ENCODE results near the gene FAM135A. TPM values are rescaled to one million over a fixed set of nuclear protein-coding genes. Genes with fewer than 3 reads are reported as not detected.

Gene FAM135A
- total and polyA plus RNA-seq, 9 of the 15 experiments (the other 6 are each of a cell fraction or from before 2014, with no cell fraction given), result 7.4 to 32.9 (median 19.2) TPM

DNA sequence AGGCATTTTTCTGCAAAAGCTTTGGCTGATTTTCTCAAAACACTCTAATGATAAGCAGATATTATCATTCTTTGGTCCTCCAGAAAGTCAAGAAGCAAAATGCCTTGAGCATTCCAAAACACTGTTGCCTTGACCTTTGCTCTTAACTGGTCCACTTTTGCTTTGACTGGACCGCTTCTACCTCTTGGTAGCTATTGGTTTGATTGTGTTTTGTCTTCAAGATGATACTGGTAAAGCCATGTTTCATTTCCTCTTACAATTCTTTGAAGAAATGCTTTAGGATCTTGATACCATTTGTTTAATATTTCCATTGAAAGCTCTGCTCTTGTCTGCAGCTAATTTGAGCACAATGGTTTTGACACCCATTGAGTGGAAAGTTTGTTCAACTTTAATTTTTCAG is 117.8 kb downstream of the FAM135A start:
- no peaks in the 10 kb centered on the region for H4K20me1 ChIP-seq (replicated peaks; ENCODE audit: control insufficient read depth, insufficient read depth, low read length)
- in situ Hi-C loops (cut with MboI) (loop anchor here (25.0 kb wide), 1 partner anchor 356 kb away; no protein-coding TSS in a partner anchor), intact Hi-C loops (cut with micrococcal nuclease) (no loop called here)
- no peaks in the 10 kb centered on the region for H3K9me3 ChIP-seq (replicated peaks; ENCODE audit: control insufficient read depth, insufficient read depth, low read depth, low read length)
- DNase-seq (ENCODE audit: extremely low read depth in 1 of 4, low spot score in 3 of 4) (no peak), ATAC-seq (no peak), FAIRE-seq (no peak)
- H3K4me3 ChIP-seq, result no peak overlapping the region
- TF ChIP-seq SMARCA4 (IDR thresholded peaks at IDR 0.05) (no peak), GTF2E2 (tag; IDR thresholded peaks at IDR 0.05) (no peak), PPARD (CRISPR knock-in tag; IDR thresholded peaks at IDR 0.05) (no peak)
- H2AFZ ChIP-seq (ENCODE audit: low read depth, low read length), result no peak overlapping the region
- no TSS peak for BruUV-seq (replicated peaks)
- ChIA-PET CTCF (ENCODE audit: low intra/inter-chr PET ratio) (interaction anchor here (0.6 kb wide), 1 partner anchor 335 kb away, joined by 5 read pairs; no protein-coding TSS in a partner anchor), POLR2A (interaction anchor here (0.6 to 1.2 kb wide), 2 partner anchors 10 to 361 kb away, joined by 3 read pairs; no protein-coding TSS in a partner anchor)
- H3K4me2 ChIP-seq (ENCODE audit: insufficient read depth, low read length), result no peak overlapping the region
- WGBS (ENCODE audit: insufficient coverage, low coverage, missing lambda C conversion rate), result 100% methylated on average over 1 of the region's 1 CpG
- H3K9ac ChIP-seq (ENCODE audit: insufficient read depth in 1 of 2, low read depth in 2 of 2, low read length in 2 of 2), result no peak overlapping the region
- H3K79me2 ChIP-seq (ENCODE audit: control insufficient read depth, insufficient read depth, low read length), result no peaks in the 10 kb centered on the region
- no peaks in the 10 kb centered on the region for H3K27me3 ChIP-seq (ENCODE audit: control insufficient read depth in 2 of 2, insufficient read depth in 2 of 2, low read length in 2 of 2)
- H3K4me1 ChIP-seq (replicated peaks in 1 of 2; ENCODE audit: control insufficient read depth in 2 of 2, insufficient read depth in 2 of 2, low read length in 2 of 2), result no peaks in the 10 kb centered on the region
- no peaks in the 10 kb centered on the region for H3K9me1 ChIP-seq (ENCODE audit: control insufficient read depth, insufficient read depth, low read length)
- no peak overlapping the region for H3K27ac ChIP-seq (ENCODE audit: extremely low read depth, low read depth, low read length)
- H3K36me3 ChIP-seq (ENCODE audit: control insufficient read depth, insufficient read depth, low read length), result peaks cover 31% of the 10 kb centered on the region

DNA sequence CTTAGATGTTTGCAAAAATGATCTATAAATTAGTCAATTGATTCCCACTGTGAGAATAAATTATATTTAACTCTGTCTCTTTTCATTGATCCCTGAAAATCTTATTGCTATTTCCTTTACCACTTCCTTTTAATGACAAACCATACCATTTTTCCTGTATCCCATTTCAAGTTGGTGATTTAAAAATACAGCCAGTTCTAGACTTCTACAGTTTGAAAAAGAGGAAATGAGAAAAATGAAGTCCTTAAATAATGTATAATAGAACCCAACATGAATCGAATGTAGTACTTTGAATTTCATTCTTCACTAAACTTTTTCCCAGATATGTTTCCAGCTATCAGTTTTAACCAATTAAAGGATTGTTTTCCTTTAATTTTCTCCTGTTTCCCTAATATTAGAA is 124.0 kb downstream of the FAM135A start:
- Histone ChIP-seq H3K4me3 (no peak overlapping the region), H2AFZ (ENCODE audit: low read depth, low read length) (no peak overlapping the region), H3K9ac (ENCODE audit: insufficient read depth in 1 of 2, low read depth in 2 of 2, low read length in 2 of 2) (no peak overlapping the region), H3K27ac (ENCODE audit: extremely low read depth, low read depth, low read length) (no peak overlapping the region), H3K4me1 (replicated peaks in 1 of 2; ENCODE audit: control insufficient read depth in 2 of 2, insufficient read depth in 2 of 2, low read length in 2 of 2) (no peaks in the 10 kb centered on the region), H4K20me1 (replicated peaks; ENCODE audit: control insufficient read depth, insufficient read depth, low read length) (no peaks in the 10 kb centered on the region), H3K9me3 (replicated peaks; ENCODE audit: control insufficient read depth, insufficient read depth, low read depth, low read length) (no peaks in the 10 kb centered on the region), H3K79me2 (ENCODE audit: control insufficient read depth, insufficient read depth, low read length) (no peaks in the 10 kb centered on the region), H3K9me1 (ENCODE audit: control insufficient read depth, insufficient read depth, low read length) (no peaks in the 10 kb centered on the region), H3K27me3 (ENCODE audit: control insufficient read depth in 2 of 2, insufficient read depth in 2 of 2, low read length in 2 of 2) (no peaks in the 10 kb centered on the region), H3K36me3 (ENCODE audit: control insufficient read depth, insufficient read depth, low read length) (peaks cover 35% of the 10 kb centered on the region; the same call in 2 of the 3 replicates), H3K4me2 (ENCODE audit: insufficient read depth, low read length) (no peak overlapping the region)
- POLR2A ChIA-PET, result no interaction called here
- DNase-seq (ENCODE audit: extremely low read depth in 1 of 4, low spot score in 3 of 4), result no peak
- no peak for ATAC-seq
- in situ Hi-C loops (cut with MboI), result loop anchor here (25.0 kb wide), 1 partner anchor 350 kb away; no protein-coding TSS in a partner anchor
- BruUV-seq (replicated peaks), result no TSS peak
- CTCF ChIA-PET (ENCODE audit: low intra/inter-chr PET ratio), result no interaction called here
- 94% methylated on average over 1 of the region's 1 CpG for WGBS (ENCODE audit: insufficient coverage, low coverage, missing lambda C conversion rate)
- intact Hi-C loops (cut with micrococcal nuclease), result no loop called here
- FAIRE-seq, result no peak
- TF ChIP-seq BMI1 (IDR thresholded peaks at IDR 0.05; ENCODE audit: low read length) (no peak), GATAD2B (IDR thresholded peaks at IDR 0.05; ENCODE audit: borderline replicate concordance) (no peak), POLR2AphosphoS5 (IDR thresholded peaks at IDR 0.05; ENCODE audit: control insufficient read depth, insufficient read depth, low read depth, low read length) (no peak)
- TF ChIP-seq, protein P1, sequence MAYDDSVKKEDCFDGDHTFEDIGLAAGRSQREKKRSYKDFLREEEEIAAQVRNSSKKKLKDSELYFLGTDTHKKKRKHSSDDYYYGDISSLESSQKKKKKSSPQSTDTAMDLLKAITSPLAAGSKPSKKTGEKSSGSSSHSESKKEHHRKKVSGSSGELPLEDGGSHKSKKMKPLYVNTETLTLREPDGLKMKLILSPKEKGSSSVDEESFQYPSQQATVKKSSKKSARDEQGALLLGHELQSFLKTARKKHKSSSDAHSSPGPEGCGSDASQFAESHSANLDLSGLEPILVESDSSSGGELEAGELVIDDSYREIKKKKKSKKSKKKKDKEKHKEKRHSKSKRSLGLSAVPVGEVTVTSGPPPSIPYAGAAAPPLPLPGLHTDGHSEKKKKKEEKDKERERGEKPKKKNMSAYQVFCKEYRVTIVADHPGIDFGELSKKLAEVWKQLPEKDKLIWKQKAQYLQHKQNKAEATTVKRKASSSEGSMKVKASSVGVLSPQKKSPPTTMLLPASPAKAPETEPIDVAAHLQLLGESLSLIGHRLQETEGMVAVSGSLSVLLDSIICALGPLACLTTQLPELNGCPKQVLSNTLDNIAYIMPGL (CRISPR knock-in tag; IDR thresholded peaks at IDR 0.05), result no peak
- TF ChIP-seq, protein P2, sequence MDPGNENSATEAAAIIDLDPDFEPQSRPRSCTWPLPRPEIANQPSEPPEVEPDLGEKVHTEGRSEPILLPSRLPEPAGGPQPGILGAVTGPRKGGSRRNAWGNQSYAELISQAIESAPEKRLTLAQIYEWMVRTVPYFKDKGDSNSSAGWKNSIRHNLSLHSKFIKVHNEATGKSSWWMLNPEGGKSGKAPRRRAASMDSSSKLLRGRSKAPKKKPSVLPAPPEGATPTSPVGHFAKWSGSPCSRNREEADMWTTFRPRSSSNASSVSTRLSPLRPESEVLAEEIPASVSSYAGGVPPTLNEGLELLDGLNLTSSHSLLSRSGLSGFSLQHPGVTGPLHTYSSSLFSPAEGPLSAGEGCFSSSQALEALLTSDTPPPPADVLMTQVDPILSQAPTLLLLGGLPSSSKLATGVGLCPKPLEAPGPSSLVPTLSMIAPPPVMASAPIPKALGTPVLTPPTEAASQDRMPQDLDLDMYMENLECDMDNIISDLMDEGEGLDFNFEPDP (CRISPR knock-in tag; IDR thresholded peaks at IDR 0.05), result no peak
